ENCODE results near the gene MCRIP2.

The MCRIP2 gene

DNA sequence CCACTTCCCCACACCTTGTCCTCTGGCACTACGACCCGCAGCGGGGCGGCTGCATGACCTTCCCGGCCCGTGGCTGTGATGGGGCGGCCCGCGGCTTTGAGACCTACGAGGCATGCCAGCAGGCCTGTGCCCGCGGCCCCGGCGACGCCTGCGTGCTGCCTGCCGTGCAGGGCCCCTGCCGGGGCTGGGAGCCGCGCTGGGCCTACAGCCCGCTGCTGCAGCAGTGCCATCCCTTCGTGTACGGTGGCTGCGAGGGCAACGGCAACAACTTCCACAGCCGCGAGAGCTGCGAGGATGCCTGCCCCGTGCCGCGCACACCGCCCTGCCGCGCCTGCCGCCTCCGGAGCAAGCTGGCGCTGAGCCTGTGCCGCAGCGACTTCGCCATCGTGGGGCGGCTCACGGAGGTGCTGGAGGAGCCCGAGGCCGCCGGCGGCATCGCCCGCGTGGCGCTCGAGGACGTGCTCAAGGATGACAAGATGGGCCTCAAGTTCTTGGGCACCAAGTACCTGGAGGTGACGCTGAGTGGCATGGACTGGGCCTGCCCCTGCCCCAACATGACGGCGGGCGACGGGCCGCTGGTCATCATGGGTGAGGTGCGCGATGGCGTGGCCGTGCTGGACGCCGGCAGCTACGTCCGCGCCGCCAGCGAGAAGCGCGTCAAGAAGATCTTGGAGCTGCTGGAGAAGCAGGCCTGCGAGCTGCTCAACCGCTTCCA lies 8.1 kb upstream of the MCRIP2 start:
- no peak for DNase-seq

DNA sequence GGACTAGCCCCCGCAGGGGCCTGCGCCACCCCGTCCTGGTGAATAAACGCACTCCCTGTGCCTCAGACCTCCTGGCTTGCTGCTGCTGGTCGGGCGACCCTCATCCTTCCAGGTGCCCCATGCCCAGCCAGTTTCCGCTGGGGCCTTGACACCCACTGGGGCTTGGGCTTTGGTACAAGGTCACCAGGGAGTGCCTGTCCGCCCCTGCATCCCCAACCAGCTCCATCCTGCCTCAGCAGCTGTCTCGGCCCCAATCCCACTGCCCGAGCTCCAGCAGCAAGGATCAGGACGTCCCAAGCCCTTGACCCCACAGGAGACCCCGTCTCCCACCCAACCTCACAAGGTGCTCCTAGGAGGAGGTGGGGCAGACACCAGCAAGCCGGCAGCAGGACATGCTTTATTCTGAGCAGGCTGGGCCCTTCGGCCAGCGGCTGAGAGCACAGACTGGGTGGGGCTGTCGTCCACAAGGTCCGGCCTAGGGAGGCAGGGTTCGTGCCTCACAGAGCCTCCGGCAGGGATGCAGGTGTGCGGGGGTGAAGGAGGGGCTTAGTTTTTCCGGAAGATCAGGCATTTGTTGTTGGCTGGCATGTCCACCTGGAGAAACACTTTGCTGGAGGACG lies 7.5 kb upstream of the MCRIP2 start:
- no peak for DNase-seq

GRCh38 chr16:634996-635395 lies 6.6 kb upstream of the MCRIP2 start:
- no peak for DNase-seq

- no peak for DNase-seq
Observed at GRCh38 chr16:635573-636205, 5.9 kb upstream of the MCRIP2 start.

DNA sequence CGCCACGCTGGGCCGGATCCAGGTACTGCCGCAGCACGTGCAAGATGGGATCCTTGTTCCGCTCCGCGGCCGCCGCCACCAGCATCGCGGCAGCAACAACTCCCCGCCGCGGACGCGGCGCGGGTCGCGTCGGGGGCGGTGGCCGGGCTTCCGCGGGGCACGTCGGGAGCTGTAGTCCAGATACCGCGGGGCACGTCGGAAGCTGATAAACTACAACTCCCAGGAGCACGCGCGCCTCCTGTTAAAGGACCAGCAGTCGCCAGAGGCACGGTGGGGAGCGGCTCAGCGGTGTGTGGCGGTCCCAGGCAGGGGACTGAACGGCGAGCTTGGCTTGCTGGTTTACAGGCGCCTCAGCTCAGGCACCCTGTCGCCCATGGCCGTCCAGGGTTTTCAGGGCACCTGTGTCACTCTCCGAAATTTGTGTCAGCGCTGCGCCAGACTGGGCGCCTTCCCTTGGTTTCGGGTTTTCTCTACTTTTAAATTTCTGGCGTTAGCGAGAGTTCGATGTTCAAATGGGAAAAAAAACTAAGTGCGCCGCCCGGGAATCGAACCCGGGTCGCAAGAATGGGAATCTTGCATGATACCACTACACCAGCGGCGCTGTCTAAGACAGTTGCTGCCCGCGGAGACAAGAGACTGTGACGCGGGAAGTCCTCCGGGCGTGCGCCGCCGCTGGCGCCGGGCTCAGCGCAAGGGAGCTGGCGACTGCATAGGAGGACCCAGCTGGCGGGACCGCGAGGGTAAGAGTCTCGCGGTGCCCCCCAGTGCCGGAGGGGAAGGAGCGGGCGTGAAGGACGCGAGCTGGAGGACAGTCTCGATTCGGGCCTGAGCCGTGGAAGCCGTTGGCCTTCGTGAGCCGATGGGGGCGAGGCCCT lies 5.2 kb upstream of the MCRIP2 start, which contains the start of gene METTL26:
Gene METTL26 (minus strand): TSS at position 100 of the 875 bp plus-strand sequence. CDS start 15 bp downstream, at position 85.
- DNase-seq, result peak; percentile 86

- DNase-seq, result peak; percentile 88
Observed at GRCh38 chr16:637081-638018, 4.3 kb upstream of the MCRIP2 start.

GRCh38 chr16:638034-638543 lies 3.5 kb upstream of the MCRIP2 start:
- DNase-seq, result no peak

- no peak for DNase-seq
Observed at GRCh38 chr16:638836-639235, 2.8 kb upstream of the MCRIP2 start.

GRCh38 chr16:640614-641013 lies 1.0 kb upstream of the MCRIP2 start:
- no peak for DNase-seq

- no peak for DNase-seq
Observed at GRCh38 chr16:642189-643049, 791 bp downstream of the MCRIP2 start.

- no peak for DNase-seq
Observed at GRCh38 chr16:643050-643368, 1.4 kb downstream of the MCRIP2 start.

GRCh38 chr16:644556-644955 lies 2.9 kb downstream of the MCRIP2 start:
- no peak for DNase-seq

- no peak for DNase-seq
Observed at GRCh38 chr16:645852-646678, 4.4 kb downstream of the MCRIP2 start.

DNA sequence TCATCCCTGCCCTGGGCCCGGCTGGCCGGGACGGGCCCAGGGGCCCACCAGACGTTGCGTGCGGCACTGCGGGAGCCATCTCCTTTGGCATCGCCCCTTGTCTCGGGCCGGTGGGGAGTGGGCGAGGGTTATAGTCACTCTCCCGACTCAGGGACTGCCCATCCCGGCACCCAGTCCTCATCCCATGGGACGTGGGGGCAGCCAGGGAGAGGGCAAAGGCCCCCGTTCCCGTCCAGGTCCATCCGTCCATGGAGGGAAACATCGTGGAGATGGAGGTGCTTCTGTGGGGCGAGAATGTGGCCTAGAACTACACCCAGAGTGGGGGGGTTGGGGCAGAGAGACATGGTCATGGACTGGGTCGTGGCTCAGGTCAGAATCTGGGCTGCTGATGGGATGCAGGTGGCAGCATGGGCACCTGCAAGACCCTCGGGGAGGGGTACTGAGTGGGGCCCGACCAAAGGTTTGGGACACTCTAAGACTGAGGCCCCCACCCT lies 5.1 kb downstream of the MCRIP2 start:
- no peak for DNase-seq

- DNase-seq, result no peak
Observed at GRCh38 chr16:647173-647902, 5.7 kb downstream of the MCRIP2 start.

DNA sequence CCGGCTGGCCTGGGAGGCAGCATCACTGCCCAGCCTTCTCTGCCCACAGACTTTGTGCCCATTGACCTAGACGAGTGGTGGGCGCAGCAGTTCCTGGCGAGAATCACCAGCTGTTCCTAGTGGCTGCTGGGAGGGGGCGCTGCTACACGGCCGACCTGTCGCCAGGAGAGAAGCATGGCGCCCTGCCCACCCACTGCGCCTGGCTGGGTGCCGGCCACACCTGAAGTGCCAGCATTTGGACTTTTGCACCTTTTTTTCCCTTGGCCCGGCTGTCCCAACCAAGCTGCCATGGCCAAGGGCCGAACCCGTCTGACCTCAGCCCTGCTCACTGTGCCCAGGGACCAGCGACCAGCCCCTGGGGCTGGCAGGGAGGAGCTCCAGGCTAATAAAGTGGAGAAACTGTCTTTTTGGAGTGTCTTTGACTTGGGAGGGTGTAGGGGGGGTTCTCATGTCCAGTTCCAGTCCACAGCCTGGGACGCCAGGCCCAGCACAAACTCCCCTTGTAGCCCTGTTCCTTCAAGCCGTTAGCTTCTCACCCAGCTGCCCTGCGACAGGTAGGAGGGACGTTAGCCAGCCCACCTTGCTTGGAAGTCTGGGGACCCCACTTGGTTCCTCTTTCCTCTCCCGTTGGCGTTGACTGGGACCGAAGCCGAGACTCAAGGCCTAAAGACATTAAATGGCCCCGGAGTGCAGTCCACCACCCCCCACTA lies 6.6 kb downstream of the MCRIP2 start:
- DNase-seq, result no peak

DNA sequence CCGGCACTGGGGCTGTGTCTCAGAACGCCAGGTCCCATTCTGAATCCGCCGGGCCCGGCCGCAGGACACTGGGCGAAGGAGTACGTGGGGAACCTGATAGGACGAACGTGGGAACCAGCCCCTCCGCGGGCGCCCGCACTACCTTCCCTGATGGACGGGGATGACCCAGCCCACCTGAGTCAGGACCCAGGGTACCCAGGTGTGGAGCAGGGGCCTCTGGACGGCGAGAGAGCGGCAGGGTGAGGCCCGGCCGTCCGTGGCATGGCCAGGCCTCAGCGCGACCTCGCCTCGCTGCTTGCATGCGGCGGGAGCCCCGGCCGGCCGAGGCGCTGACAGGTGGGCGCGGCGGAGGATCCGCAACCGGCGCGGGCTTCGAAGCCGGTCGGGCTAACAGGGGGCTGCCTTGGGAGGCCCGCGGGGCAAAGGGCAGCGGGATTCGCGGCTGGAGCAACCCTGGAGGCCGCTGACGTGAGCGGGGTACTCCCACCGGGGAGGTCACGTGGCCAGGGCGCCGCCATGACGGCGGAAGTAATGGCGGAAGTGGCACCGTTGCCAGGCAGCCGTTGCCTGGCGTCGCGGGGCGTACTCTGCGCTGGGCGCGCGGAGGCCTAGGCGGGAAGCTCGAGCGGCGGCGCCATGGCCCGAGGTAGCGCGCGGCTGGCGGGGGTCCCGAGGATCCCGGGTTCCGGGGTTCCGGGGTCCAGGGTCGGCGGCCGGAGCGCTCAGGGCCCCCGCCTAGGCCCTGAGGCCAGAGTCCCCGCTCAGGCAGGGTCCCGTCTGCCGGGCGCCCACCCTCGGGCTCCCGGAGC lies 7.4 kb downstream of the MCRIP2 start, which contains the start of gene WDR90:
Gene WDR90 (plus strand): TSS at position 585 of the 809 bp plus-strand sequence. CDS start 52 bp downstream, at position 637.
- peak; percentile 90 for DNase-seq

All from effector CD8-positive, alpha-beta T cell (primary cell).